ENCODE data around the gene EXOSC3. TPM values are rescaled to one million over a fixed set of nuclear protein-coding genes. Genes with fewer than 3 reads are reported as not detected.

Gene EXOSC3
- total and polyA plus RNA-seq, 8 donors: 7.6 to 190 (median 25.3) TPM

DNA sequence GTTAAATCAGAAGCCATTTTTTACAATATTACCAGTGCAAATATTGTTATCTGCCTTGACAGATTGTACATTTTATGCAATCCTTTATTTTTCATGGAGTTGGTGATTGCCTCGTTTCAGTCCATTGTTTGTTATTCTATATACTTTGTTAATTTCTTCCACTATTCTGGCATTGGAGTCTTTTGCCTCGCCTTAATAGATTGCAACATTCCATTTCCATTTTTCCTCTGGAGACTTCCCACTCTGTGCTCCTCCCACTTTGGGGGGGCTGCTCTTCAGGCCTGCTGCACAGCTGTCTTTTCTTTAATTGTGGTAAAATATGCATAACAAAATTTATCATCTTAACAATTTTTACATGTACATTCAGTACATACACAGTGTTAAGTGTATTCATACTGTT is 11.4 kb upstream of the EXOSC3 start:
- WGBS, 5 donors: 23 to 42% (median 34%) methylated on average over 2 of the region's 2 CpGs
- TF ChIP-seq CTCF (IDR thresholded peaks at IDR 0.05) (no peak), POLR2AphosphoS5 (IDR thresholded peaks at IDR 0.05) (no peak), EP300 (IDR thresholded peaks at IDR 0.05) (no peak), POLR2A (IDR thresholded peaks at IDR 0.05) (no peak)
- DNase-seq: no peak
- Histone ChIP-seq H3K4me1 (peaks cover 0 to 10% (median 9%) of the 10 kb centered on the region in 4 donors), H3K27me3 (no peaks in the 10 kb centered on the region), H3K9me3 (no peaks in the 10 kb centered on the region), H3K36me3 (peaks cover 0 to 3% (median 0%) of the 10 kb centered on the region in 4 donors), H3K27ac (no peak overlapping the region), H3K4me3 (no peak overlapping the region)
- intact Hi-C loops (cut with DNase I; ENCODE audit: low total_unique reads): no loop called here

DNA sequence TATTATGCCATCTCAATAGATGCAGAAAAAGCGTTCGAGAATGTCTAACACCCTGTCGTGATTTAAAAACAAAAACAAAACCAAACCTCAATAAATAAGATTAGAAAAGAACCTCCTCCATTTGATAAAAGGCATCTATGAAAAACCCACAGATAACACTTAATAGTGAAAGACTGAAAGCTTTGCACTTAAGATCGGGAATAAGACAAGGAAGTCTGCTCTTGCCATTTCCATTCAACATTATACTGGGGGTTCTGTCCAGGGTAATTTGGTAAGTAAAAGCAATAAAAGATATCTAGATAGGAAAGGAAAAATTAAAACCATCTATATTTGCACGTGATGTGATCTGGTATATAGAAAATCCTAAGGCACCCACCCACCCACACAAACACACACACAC is 7.3 kb upstream of the EXOSC3 start:
- no peaks in the 10 kb centered on the region for H3K9me3 ChIP-seq
- intact Hi-C loops (cut with DNase I; ENCODE audit: low total_unique reads): no loop called here
- H3K4me1 ChIP-seq: no peaks in the 10 kb centered on the region
- TF ChIP-seq CTCF (IDR thresholded peaks at IDR 0.05): no peak
- no peak for TF ChIP-seq POLR2A (IDR thresholded peaks at IDR 0.05)
- no peak for TF ChIP-seq EP300 (IDR thresholded peaks at IDR 0.05)
- no peak for TF ChIP-seq POLR2AphosphoS5 (IDR thresholded peaks at IDR 0.05)
- peaks cover 0 to 12% (median 0%) of the 10 kb centered on the region in 4 donors for H3K36me3 ChIP-seq
- H3K4me3 ChIP-seq: no peak overlapping the region
- no peak overlapping the region for H3K27ac ChIP-seq
- DNase-seq: no peak
- 80 to 89% (median 83%) methylated on average over 5 of the region's 5 CpGs for WGBS, 5 donors
- H3K27me3 ChIP-seq: peaks cover 0 to 3% (median 0%) of the 10 kb centered on the region in 3 donors

DNA sequence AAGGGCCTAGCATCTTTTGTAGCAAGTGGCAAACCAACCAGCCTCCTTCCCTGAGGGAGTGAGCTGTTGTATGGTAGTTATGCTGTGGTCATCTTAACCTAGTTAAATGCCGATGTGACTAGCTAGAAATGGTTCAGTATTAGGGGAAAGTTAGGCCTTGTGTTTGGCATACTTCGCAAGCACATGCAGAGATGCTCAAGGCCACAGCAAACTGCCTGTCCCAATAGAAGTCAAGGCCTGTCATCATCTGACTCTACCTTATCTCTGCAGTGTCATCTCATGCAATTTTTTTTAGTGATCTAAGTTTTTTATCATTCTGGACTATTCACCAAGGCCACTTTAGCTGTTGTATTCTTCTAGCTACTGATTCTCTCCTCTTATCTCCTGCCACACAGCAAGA is 5.2 kb upstream of the EXOSC3 start:
- no peak for DNase-seq
- Histone ChIP-seq H3K27me3 (peaks cover 0 to 10% (median 0%) of the 10 kb centered on the region in 3 donors), H3K36me3 (peaks cover 0 to 9% (median 0%) of the 10 kb centered on the region in 4 donors), H3K4me1 (peaks cover 0 to 9% (median 8%) of the 10 kb centered on the region in 4 donors), H3K4me3 (no peak overlapping the region), H3K27ac (no peak overlapping the region), H3K9me3 (no peaks in the 10 kb centered on the region)
- intact Hi-C loops (cut with DNase I; ENCODE audit: low total_unique reads): no loop called here
- 94 to 100% (median 98%) methylated on average over 2 of the region's 2 CpGs for WGBS, 5 donors
- no peak for TF ChIP-seq POLR2AphosphoS5 (IDR thresholded peaks at IDR 0.05)
- TF ChIP-seq CTCF (IDR thresholded peaks at IDR 0.05): no peak
- no peak for TF ChIP-seq POLR2A (IDR thresholded peaks at IDR 0.05)
- no peak for TF ChIP-seq EP300 (IDR thresholded peaks at IDR 0.05)

DNA sequence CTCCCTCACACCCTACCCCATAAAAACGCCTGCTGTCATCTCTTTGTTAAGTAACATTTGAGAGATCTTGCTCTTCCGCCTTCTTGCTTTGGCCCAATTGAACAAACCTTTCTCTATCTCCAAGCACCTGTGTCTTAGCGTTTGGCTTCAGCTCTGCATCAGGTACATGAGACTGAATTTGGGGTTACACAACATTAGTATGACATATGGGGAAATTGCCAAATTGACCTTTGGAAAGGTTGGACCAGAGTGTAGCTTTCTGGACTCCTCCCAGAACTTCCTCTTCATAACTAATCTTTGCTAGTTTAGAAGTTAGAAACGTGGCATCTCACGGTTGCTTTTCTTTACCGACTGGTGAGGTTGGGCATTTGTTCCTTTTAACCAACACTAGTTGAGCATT is 3.5 kb upstream of the EXOSC3 start:
- 73 to 86% (median 79%) methylated on average over 6 of the region's 6 CpGs for WGBS, 5 donors
- TF ChIP-seq CTCF (IDR thresholded peaks at IDR 0.05) (no peak), POLR2AphosphoS5 (IDR thresholded peaks at IDR 0.05) (no peak), EP300 (IDR thresholded peaks at IDR 0.05) (no peak), POLR2A (IDR thresholded peaks at IDR 0.05) (no peak)
- Histone ChIP-seq H3K27ac (no peak overlapping the region), H3K9me3 (no peaks in the 10 kb centered on the region), H3K27me3 (peaks cover 0 to 10% (median 0%) of the 10 kb centered on the region in 3 donors), H3K36me3 (peaks cover 0 to 12% (median 4%) of the 10 kb centered on the region in 4 donors), H3K4me1 (peaks cover 10 to 21% (median 20%) of the 10 kb centered on the region in 4 donors), H3K4me3 (no peak overlapping the region)
- intact Hi-C loops (cut with DNase I; ENCODE audit: low total_unique reads): no loop called here
- no peak for DNase-seq
